Mesangial cell (primary cell): Measurements from ENCODE around the gene PAOX. TPM values are rescaled to one million over a fixed set of nuclear protein-coding genes. Genes with fewer than 3 reads are reported as not detected.

Experiments used
- total RNA-seq: library from RNA; depleted of rRNA; stranded (reverse); fragments of >200 nt; gene quantifications from 2 replicates; pipeline ENCODE4 v1.2.3, GENCODE V29; 2015

The PAOX gene
- 6.7 and 9.0 TPM in 2 replicates for total RNA-seq

GRCh38 chr10:133379152-133379800 is at the start of gene PAOX:
PAOX (plus strand) TSS chr10:133379262; CDS start chr10:133379317, 55 bp downstream.

GRCh38 chr10:133336577-133337369 is 42.3 kb upstream of the PAOX start, which contains the start of gene CALY:
CALY (minus strand) TSS chr10:133336896; CDS start chr10:133328989, 7,907 bp downstream.

DNA sequence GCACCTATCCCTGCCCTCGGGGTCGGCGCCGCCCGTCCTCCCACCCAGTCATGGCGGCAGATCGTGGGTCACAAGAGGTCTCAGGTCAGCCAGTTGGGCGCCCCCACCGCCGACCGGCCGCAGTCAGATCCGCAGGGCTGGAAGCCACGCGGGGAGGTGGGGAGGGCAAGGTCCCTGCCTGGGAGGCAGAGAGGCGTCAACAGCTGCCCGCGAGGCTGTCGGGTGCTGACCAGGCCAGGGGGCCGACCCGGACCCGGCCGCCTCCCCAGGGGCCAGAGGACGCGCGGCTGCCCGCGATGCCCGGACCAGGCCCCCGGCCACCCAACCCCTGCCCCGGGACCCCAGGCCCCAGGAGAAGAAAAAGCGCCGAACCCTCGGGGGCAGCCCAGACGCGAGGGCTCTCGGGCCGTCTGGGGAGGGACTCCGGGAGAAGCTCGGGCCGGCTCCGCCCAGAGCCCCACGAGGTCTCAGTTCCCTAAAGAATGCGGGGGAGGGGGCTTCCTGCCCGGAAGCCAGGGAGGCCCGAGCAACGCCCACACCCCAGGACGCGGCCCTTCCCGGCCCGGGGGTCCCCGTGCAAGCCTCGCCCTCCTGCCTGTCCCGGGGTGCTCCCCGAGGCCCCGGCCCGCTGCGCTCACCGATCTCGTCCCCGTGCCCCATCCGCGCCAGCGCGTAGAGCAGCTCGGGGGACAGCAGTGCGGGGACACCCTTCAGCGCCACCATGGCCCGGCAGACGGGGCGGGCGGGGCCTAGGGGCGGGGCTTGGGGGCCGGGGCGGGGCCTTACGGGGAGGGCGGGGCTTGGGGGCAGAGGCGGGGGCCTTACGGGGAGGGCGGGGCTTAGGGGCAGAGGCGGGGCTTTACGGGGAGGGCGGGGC is 21.5 kb upstream of the PAOX start, which contains the start of gene FUOM:
Gene FUOM (minus strand): TSS at position 735 of the 877 bp plus-strand sequence. CDS start 12 bp downstream, at position 723.

DNA sequence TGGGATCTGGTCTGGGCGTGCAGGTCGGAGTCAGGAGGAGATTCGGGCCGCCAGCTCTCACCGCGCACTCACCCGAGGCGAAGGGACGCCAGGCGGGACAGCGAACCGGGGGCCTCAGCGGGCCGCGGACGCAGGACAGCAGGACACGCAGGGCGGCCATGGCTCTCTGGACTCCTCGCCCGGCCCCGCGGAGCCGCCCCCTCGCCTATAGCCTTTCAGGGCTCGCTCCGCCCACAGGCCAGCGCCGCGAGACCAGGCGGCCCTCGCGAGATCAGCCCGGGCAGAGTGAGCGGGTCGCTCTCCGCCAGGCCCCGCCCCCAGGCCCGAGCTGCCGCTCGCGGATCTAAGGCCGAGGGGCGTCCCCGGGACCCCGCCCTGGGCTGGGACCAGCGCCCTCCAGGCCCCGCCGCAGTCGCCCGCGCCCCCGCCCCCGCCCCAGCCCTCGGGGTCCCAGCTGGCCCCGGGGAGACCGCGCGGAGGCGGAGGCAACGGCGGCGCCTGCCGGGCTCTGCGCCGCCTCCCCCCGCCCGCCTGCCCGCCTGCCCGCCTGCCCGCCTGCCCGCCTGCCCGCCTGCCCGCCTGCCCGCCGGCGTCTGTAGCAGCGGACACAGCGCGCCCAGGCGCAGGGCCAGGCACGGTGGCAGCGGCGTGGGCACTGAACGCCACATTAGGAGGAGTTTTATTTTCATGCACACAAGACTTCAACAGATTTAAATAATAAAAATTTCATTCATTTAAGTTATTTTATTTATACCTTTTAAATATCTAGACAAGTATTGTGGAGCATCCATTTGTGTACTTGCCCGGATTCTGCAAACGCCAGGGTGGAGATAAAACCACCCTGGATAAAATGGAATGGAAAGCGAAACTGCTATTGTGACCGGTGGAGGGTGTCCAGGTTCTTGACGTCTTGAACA is 5.6 kb upstream of the PAOX start, which contains the start of gene ECHS1:
Gene ECHS1 (minus strand): TSS at position 181 of the 917 bp plus-strand sequence. CDS start 21 bp downstream, at position 160.

DNA sequence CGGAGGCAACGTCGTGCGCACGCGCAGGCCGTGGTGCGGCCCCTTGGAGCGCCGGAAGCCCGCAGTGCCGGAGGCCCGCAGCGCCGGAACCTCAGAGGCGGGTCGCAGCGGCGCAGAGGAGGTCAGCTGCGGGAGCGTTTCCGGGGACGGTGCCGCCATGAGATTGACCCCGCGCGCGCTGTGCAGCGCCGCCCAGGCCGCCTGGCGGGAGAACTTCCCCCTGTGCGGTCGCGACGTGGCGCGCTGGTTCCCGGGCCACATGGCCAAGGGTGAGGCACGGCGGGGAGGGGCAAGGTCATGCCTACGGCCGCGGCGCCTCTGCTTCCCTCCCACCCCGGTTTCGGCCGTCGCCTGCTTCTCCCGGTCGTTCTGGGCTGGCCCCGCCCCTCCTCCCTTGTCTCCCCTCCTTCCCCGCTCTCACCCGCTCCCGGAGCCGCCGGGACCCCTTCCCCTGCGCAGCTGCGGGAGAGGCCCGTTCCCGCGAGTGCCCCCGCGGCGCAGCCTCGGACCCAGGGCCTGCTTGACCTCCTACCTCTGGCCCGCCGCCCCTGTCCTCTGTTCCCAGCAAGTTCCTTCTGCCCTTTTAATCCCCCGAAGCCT is 15.1 kb downstream of the PAOX start, which contains the start of gene MTG1:
Gene MTG1 (plus strand): TSS at position 94 of the 600 bp plus-strand sequence. CDS start 64 bp downstream, at position 158.

GRCh38 chr10:133424601-133425000 is 45.5 kb downstream of the PAOX start, which contains the start of gene SPRN:
SPRN (minus strand) TSS chr10:133424625; CDS start chr10:133423681, 944 bp downstream.

Other genes with a start within 250 kb of the PAOX start
- 0.16 TPM in 1 of 2 replicates, not detected in the other for gene KNDC1, start 219.0 kb upstream of the PAOX start, total RNA-seq
- not detected in 2 replicates for gene UTF1, start 149.0 kb upstream of the PAOX start, total RNA-seq
- not detected in 2 replicates for gene VENTX, start 141.4 kb upstream of the PAOX start, total RNA-seq
- 0.81 and 1.9 TPM in 2 replicates for gene ADAM8, start 102.4 kb upstream of the PAOX start, total RNA-seq
- gene TUBGCP2, start 70.4 kb upstream of the PAOX start, total RNA-seq = 64.0 and 67.5 TPM in 2 replicates
- 31.4 and 63.9 TPM in 2 replicates for gene ZNF511, start 70.3 kb upstream of the PAOX start, total RNA-seq
- 1.9 TPM in 1 of 2 replicates, not detected in the other for gene CALY, start 42.4 kb upstream of the PAOX start, total RNA-seq
- gene PRAP1, start 31.9 kb upstream of the PAOX start, total RNA-seq = not detected in 2 replicates
- 34.9 and 46.0 TPM in 2 replicates for gene FUOM, start 21.2 kb upstream of the PAOX start, total RNA-seq
- gene ECHS1, start 5.9 kb upstream of the PAOX start, total RNA-seq = 85.7 and 93.0 TPM in 2 replicates
- 38.7 and 50.0 TPM in 2 replicates for gene MTG1, start 14.9 kb downstream of the PAOX start, total RNA-seq
- 0.16 and 0.38 TPM in 2 replicates for gene SPRN, start 45.4 kb downstream of the PAOX start, total RNA-seq
- under 0.01 and 1.4 TPM in 2 replicates for gene SCART1, start 74.7 kb downstream of the PAOX start, total RNA-seq
- gene CYP2E1, start 148.1 kb downstream of the PAOX start, total RNA-seq = 0.16 and 0.38 TPM in 2 replicates
- gene SYCE1, start 186.3 kb downstream of the PAOX start, total RNA-seq = not detected in 2 replicates
- not detected in 2 replicates for gene FRG2B, start 247.5 kb downstream of the PAOX start, total RNA-seq